HG03342 (cell line): Measurements from ENCODE around the gene GOSR2.
"Not testable (repeated sequence)": the region's sequence is repeated elsewhere in the genome, so short reads cannot be mapped to it uniquely, and the experiment has no call there.

Source experiments
- ATAC-seq: cut with Tn5 transposase; IDR thresholded peaks from one replicate; pipeline ENCODE4 v1.9.1; 2021; ENCODE audit warnings: mild to moderate bottlenecking, moderate library complexity; ENCODE audit not compliant: unreplicated experiment

Gene GOSR2

DNA sequence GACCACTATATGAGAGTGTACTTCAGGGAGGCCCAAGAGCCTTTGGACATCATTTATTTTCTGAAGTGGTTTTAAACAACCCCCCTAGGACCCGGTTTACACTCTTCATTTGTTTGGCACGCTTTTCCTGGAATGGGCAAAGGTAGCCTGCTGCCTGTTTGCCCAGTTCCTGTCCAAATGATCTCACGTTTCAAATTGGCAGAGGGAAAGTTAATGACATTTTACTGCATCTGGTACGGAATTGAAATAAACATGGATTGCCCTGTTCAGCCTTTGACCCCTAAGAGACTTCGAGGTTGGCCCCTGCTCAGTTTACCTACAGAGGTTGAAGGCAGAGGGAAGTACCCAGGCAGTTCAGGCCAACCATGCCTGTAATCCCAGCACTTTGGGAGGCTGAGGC lies 61.9 kb downstream of the GOSR2 start:
- ATAC-seq: no peak

DNA sequence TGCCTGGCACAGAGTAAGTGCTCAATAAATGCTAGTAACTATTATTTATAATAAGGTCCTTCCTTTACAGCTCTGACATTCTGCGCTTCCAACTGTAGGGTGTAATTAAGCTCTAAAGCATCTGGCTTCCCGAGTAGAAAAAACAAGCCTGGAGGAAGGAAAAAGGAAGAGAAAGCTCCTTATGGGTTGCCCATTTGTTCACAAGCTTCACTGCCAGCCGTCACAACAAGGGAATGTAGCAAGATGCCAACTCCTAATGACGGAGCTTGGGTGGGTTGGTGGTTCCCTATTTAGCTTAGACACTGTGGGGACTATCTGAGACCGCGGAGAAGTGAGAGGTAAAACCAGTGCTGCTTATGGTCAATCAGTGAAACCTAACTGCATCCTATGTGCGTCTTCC lies 63.4 kb downstream of the GOSR2 start:
- ATAC-seq: no peak

DNA sequence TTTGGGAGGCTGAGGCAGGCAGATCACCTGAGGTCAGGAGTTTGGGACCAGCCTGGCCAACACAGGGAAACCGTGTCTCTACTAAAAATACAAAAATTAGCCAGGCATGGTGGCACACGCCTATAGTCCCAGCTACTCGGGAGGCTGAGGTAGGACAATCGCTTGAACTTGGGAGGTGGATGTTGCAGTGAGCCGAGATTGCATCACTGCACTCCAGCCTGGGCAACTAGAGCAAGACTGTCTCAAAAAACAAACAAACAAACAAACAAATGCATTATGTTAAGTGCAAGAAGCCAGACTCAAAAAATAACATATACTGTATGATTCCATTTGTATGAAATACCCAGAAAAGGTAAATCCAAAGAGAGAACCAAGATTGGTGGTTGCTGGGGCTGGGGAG lies 65.0 kb downstream of the GOSR2 start:
- not testable (repeated sequence) for ATAC-seq

DNA sequence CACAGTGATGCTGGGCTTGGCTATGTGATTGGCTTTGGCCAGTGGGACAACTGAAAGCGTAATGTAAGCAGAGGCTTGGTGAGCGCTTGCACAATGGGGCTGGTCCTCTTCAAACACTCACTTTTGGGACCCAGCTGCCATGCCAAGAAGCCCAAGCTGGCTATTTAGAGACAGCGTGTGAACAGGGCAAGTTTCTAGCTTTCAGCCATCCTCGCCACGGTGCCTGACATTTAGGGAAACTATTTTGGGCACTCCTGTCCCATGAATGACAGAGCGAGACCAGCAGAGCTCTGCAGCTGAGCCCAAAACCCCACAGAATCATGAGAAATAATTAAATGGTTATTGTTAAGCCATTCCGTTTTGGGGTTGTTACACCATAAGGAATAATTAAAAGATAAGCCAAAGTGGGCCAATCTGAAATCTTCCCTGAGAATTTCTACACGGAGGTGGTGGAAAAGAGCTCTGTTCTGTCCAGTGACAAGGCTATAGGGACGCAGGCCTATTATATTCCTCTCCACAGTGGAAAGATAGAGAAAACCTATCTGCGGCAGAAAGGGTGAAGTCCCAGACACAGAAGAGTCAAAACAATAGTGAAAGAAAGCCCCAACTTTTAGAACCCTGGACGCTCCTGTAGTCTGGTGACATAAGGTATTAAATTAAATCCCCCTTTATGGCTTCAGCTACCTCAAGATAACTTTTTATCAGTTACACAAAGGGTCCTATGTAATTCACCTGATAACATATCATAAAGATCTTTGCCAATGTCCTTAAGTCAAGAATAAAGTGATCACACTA lies 66.9 kb downstream of the GOSR2 start:
- no peak for ATAC-seq

DNA sequence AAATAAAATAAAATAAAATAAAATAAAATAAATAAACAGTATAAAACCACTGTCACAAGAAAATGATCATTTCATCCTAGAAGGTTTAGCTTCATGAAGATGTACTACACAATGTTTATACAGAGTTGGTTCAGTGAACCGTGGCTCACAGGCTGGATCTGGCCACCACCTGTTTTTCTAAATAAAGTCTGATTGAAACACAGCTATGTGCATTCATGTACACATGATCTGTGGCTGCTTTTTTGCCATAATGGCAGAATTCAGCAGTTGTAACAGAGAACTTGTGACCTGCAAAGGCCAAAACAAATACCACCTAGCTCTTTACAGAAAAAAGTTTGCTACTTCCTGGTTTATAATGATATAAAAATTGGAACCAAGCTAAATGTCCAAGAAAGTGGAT lies 68.7 kb downstream of the GOSR2 start:
- ATAC-seq: no peak
